HepG2 (cell line): ENCODE measurements around the gene CCT3. TPM values are rescaled to one million over a fixed set of nuclear protein-coding genes. Genes with fewer than 3 reads are reported as not detected.
A peak's percentile ranks its signal among the peaks of the same experiment; 100 is the strongest.

Experiments used
- ATAC-seq: fragments of 200-7000 bp; cut with Tn5 transposase; 3 replicates; pipeline ENCODE4 v1.9.1; 2020; ENCODE audit warnings: mild to moderate bottlenecking, moderate library complexity
- BruUV-seq: library from RNA; stranded (reverse); fragments of 400-500 nt; replicated peaks from 2 replicates; lab custom pipeline; 2021; lab: Mats Ljungman, UMichigan
- CTCF ChIA-PET: fragments of 300-600 bp; formaldehyde crosslinking; extraction: SDS; loops from one replicate; lab custom pipeline; 2021; ENCODE audit warnings: low total read pairs, inconsistent platforms, low intra/inter-chr PET ratio; lab: Yijun Ruan, JAX
- POLR2A ChIA-PET: fragments of 350-600 bp; sonication (Branson Sonifier 250); formaldehyde crosslinking; loops from one replicate; lab custom pipeline; 2020; ENCODE audit warnings: antibody characterized with exemption, inconsistent platforms; lab: Yijun Ruan, JAX
- DNase-seq: peaks from one replicate; pipeline ENCODE4 v3.0.0-alpha.2; 2015; ENCODE audit warnings: low spot score
- FAIRE-seq: peaks from 3 replicates; lab custom pipeline; 2011; peaks lifted over from hg19 to GRCh38; lab: Jason Lieb, UNC
- H2AFZ ChIP-seq: one replicate; pipeline ENCODE4 v1.6.1; 2011; ENCODE audit warnings: low read length, inconsistent platforms
- H3K27ac ChIP-seq: fragments of 300-600 bp; 3 replicates; pipeline ENCODE4 v1.8.0; 2011; ENCODE audit warnings: mixed run types, mild to moderate bottlenecking, mixed read lengths, low read length, inconsistent platforms; ENCODE audit not compliant: insufficient read depth; ENCODE audit errors: extremely low read length
- H3K27me3 ChIP-seq, 2 experiments: fragments of 200-600 bp in 1 of 2; 2 replicates in 1 of 2; 3 replicates in 1 of 2; pipeline versions ENCODE4 v1.6.0 to v1.8.0; 2011; ENCODE audit warnings: low read length in 2 of 2, mild to moderate bottlenecking in 2 of 2, moderate library complexity in 2 of 2, inconsistent platforms in 1 of 2; ENCODE audit not compliant: insufficient read depth in 2 of 2, control insufficient read depth in 1 of 2
- H3K36me3 ChIP-seq, 2 experiments: fragments of 200-600 bp in 1 of 2; replicated peaks in 1 of 2; 2 replicates in 1 of 2; 3 replicates in 1 of 2; pipeline versions ENCODE4 v1.5.1 to v1.8.0; 2011; ENCODE audit warnings: low read length in 2 of 2, inconsistent platforms in 1 of 2; ENCODE audit not compliant: insufficient read depth in 2 of 2, control insufficient read depth in 1 of 2
- H3K4me1 ChIP-seq: 2 replicates; pipeline ENCODE4 v1.5.1; 2012; ENCODE audit warnings: low read length, inconsistent platforms; ENCODE audit not compliant: insufficient read depth
- H3K4me2 ChIP-seq: 2 replicates; pipeline ENCODE4 v1.6.0; 2011; ENCODE audit warnings: low read depth, low read length, inconsistent platforms
- H3K4me3 ChIP-seq, 3 experiments: fragments of 200-600 bp in 1 of 3; sonication (generic), shearing (Covaris generic) in 1 of 3; replicated peaks in 1 of 3; 2 replicates each; pipeline ENCODE4 v1.5.1; 2011 to 2016; ENCODE audit warnings: low read length in 3 of 3, inconsistent platforms in 2 of 3, low read depth in 2 of 3, mild to moderate bottlenecking in 2 of 3, control low read depth in 1 of 3, mixed read lengths in 1 of 3; ENCODE audit not compliant: insufficient read depth in 1 of 3
- H3K79me2 ChIP-seq: one replicate; pipeline ENCODE4 v1.6.1; 2011; ENCODE audit warnings: low read length, inconsistent platforms; ENCODE audit not compliant: insufficient read depth
- H3K9ac ChIP-seq: 2 replicates; pipeline ENCODE4 v1.6.0; 2011; ENCODE audit warnings: mild to moderate bottlenecking, low read depth, low read length, inconsistent platforms; ENCODE audit not compliant: insufficient read depth
- H3K9me3 ChIP-seq: 2 replicates; pipeline ENCODE4 v1.5.1; 2012; ENCODE audit warnings: mild to moderate bottlenecking, low read length
- H4K20me1 ChIP-seq: 2 replicates; pipeline ENCODE4 v1.6.0; 2011; ENCODE audit warnings: inconsistent platforms, mild to moderate bottlenecking, low read length, moderate library complexity; ENCODE audit not compliant: insufficient read depth
- AHR ChIP-seq: IDR thresholded peaks from 2 replicates; pipeline ENCODE4 v1.6.1; 2018; ENCODE audit warnings: missing genetic modification reagents, missing compliant biosample characterization
- BORCS8-MEF2B ChIP-seq: sonication (generic); formaldehyde crosslinking; IDR thresholded peaks from 2 replicates; pipeline ENCODE4 v1.8.0; 2022; ENCODE audit warnings: mild to moderate bottlenecking, missing genetic modification reagents
- CBFB ChIP-seq: sonication (generic); formaldehyde crosslinking; IDR thresholded peaks from 2 replicates; pipeline ENCODE4 v1.4.0; 2020; ENCODE audit warnings: missing genetic modification reagents
- CREB1 ChIP-seq, 2 experiments: fragments of 450-650 bp in 1 of 2; IDR thresholded peaks; 2 replicates each; pipeline ENCODE4 v1.6.1; 2016 to 2017; ENCODE audit warnings: control low read depth in 1 of 2, mild to moderate bottlenecking in 1 of 2, missing compliant biosample characterization in 1 of 2, missing genetic modification characterization in 1 of 2
- HOXA9 ChIP-seq: sonication (generic); formaldehyde crosslinking; IDR thresholded peaks from 2 replicates; pipeline ENCODE4 v1.8.1; 2022; ENCODE audit warnings: missing genetic modification reagents, mild to moderate bottlenecking, moderate library complexity, borderline replicate concordance
- JDP2 ChIP-seq: sonication (generic); formaldehyde crosslinking; IDR thresholded peaks from 2 replicates; pipeline ENCODE4 v1.8.1; 2022; ENCODE audit warnings: missing genetic modification reagents, borderline replicate concordance
- RNF2 ChIP-seq: fragments of 450-650 bp; conservative IDR thresholded peaks from 2 replicates; pipeline ENCODE4 v1.6.1; 2016; ENCODE audit warnings: low read depth
- RORA ChIP-seq: sonication (generic); formaldehyde crosslinking; IDR thresholded peaks from 2 replicates; pipeline ENCODE4 v1.5.0; 2020; ENCODE audit warnings: mild to moderate bottlenecking, missing genetic modification reagents, moderate library complexity
- SAFB2 ChIP-seq: sonication (generic); formaldehyde crosslinking; IDR thresholded peaks from 2 replicates; pipeline ENCODE4 v1.5.1; 2020; ENCODE audit warnings: missing genetic modification reagents, low read depth, mild to moderate bottlenecking, borderline replicate concordance
- SETDB1 ChIP-seq: sonication (generic); formaldehyde crosslinking; IDR thresholded peaks from 2 replicates; pipeline ENCODE4 v1.5.1; 2020; ENCODE audit warnings: missing genetic modification reagents, mild to moderate bottlenecking, borderline replicate concordance
- ZBTB3 ChIP-seq: sonication (generic); formaldehyde crosslinking; IDR thresholded peaks from 2 replicates; pipeline ENCODE4 v1.4.0; 2020; ENCODE audit warnings: low read depth, mild to moderate bottlenecking, moderate library complexity, missing genetic modification reagents, borderline replicate concordance
- ZFP36L2 ChIP-seq: sonication (generic); formaldehyde crosslinking; IDR thresholded peaks from 2 replicates; pipeline ENCODE4 v1.4.0; 2020; ENCODE audit warnings: missing genetic modification reagents
- ZNF101 ChIP-seq: sonication (generic); formaldehyde crosslinking; IDR thresholded peaks from 2 replicates; pipeline ENCODE4 v1.4.0; 2020; ENCODE audit warnings: mild to moderate bottlenecking, low read depth, missing genetic modification reagents, borderline replicate concordance
- ZNF326 ChIP-seq: sonication (generic); formaldehyde crosslinking; IDR thresholded peaks from 2 replicates; pipeline ENCODE4 v1.4.0; 2020; ENCODE audit warnings: missing genetic modification reagents, borderline replicate concordance
- ZNF382 ChIP-seq: sonication (generic); formaldehyde crosslinking; IDR thresholded peaks from 2 replicates; pipeline ENCODE4 v1.5.0; 2020; ENCODE audit warnings: missing genetic modification reagents, mild to moderate bottlenecking, borderline replicate concordance
- ZNF547 ChIP-seq: sonication (generic); formaldehyde crosslinking; IDR thresholded peaks from 2 replicates; pipeline ENCODE4 v1.5.1; 2020; ENCODE audit warnings: mild to moderate bottlenecking, missing genetic modification reagents
- ZNF570 ChIP-seq: sonication (generic); formaldehyde crosslinking; IDR thresholded peaks from 2 replicates; pipeline ENCODE4 v1.4.0; 2020; ENCODE audit warnings: mild to moderate bottlenecking, missing genetic modification reagents, borderline replicate concordance
- ZNF782 ChIP-seq: sonication (generic); formaldehyde crosslinking; IDR thresholded peaks from 2 replicates; pipeline ENCODE4 v1.4.0; 2020; ENCODE audit warnings: missing genetic modification reagents, mild to moderate bottlenecking, borderline replicate concordance
- ZNF841 ChIP-seq: sonication (generic); formaldehyde crosslinking; IDR thresholded peaks from 2 replicates; pipeline ENCODE4 v1.8.1; 2023; ENCODE audit warnings: missing genetic modification reagents, borderline replicate concordance
- ZSCAN21 ChIP-seq: sonication (generic); formaldehyde crosslinking; IDR thresholded peaks from 2 replicates; pipeline ENCODE4 v1.8.0; 2022; ENCODE audit warnings: mild to moderate bottlenecking, missing genetic modification reagents, moderate library complexity, borderline replicate concordance
- ZSCAN29 ChIP-seq: sonication (generic); formaldehyde crosslinking; conservative IDR thresholded peaks from 2 replicates; pipeline ENCODE4 v1.4.0; 2020; ENCODE audit warnings: mild to moderate bottlenecking, missing genetic modification reagents
- ZSCAN30 ChIP-seq: sonication (generic); formaldehyde crosslinking; IDR thresholded peaks from 2 replicates; pipeline ENCODE4 v1.5.0; 2020; ENCODE audit warnings: mild to moderate bottlenecking, missing genetic modification reagents
- WGBS: methylation state at CpG from one replicate; pipeline ENCODE4 v1.1.6; 2017; ENCODE audit warnings: low lambda C conversion rate; 5-methylcytosine and 5-hydroxymethylcytosine counted together
- in situ Hi-C: cut with HindIII; loops from 2 replicates; pipeline ENCODE4 v1.10.0; 2017; ENCODE audit warnings: low pct_unique_long_range_greater_than_20kb; ENCODE audit not compliant: extremely low pct_ligation_motif_present
- intact Hi-C: fragments of 100-400 bp; cut with micrococcal nuclease; formaldehyde crosslinking; loops from one replicate; pipeline ENCODE4 v1.10.0; 2022; ENCODE audit not compliant: unreplicated experiment
- polyA plus RNA-seq, 8 experiments: library from polyadenylated mRNA; depleted of rRNA in 3 of 8; stranded (reverse) in 7 of 8; unstranded in 1 of 8; fragments of >200 nt; fragmentation: Illumina TruSeq in 4 of 8; extraction: Trizol in 4 of 8; gene quantifications; 2 replicates each; pipeline versions ENCODE4 v1.2.1 to v1.2.3, GENCODE V29; 2011 to 2016; ENCODE audit warnings: low read depth in 4 of 8, missing spikeins in 1 of 8, mixed read lengths in 1 of 8; ENCODE audit not compliant: insufficient read depth in 1 of 8
- total RNA-seq, 5 experiments: library from RNA; depleted of rRNA; stranded (reverse); fragments of >200 nt; fragmentation: Illumina TruSeq; extraction: Trizol; gene quantifications; 2 replicates each; pipeline ENCODE4 v1.2.3, GENCODE V29; 2016; ENCODE audit warnings: low read depth in 1 of 5
- TF ChIP-seq, protein P1 (sequence below): sonication (generic); formaldehyde crosslinking; IDR thresholded peaks from 2 replicates; pipeline ENCODE4 v1.4.0; 2020; ENCODE audit warnings: mild to moderate bottlenecking, missing genetic modification reagents

CCT3 gene
- total and polyA plus RNA-seq, 2 of the 13 experiments (the other 11 are each of a cell fraction or from before 2014, with no cell fraction given): 319 to 615 TPM

DNA sequence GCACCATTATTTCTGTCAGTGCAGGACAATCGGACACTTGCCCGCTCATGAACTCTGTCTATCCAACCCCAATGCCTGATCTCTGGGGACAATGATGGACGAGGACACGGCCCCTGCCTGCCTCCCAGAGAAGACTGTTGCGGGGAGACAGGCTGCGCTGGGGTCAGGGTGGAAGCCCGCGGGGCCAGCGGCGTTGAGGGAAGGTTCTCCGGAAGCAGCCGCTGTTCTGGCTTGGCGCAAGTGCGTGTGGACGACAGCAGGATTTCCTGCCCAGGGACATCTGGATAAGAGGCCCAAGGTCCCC lies 49.7 kb upstream of the CCT3 start (continued):
- 0 out of 2 replicates have a peak, but pooled peaks have one; percentile 20 for TF ChIP-seq SAFB2 (CRISPR knock-in tag)
- TF ChIP-seq JDP2 (CRISPR knock-in tag): no peak
- no peak for TF ChIP-seq ZNF570 (CRISPR knock-in tag)
- TF ChIP-seq ZSCAN29 (CRISPR knock-in tag): peak; percentile 72; the same call in 1 of the 2 replicates
- no peak for TF ChIP-seq CBFB (CRISPR knock-in tag)
- no peak for TF ChIP-seq AHR (CRISPR knock-in tag)
- TF ChIP-seq RNF2: no peak
- 0 out of 2 replicates have a peak, but pooled peaks have one; percentile 46 for TF ChIP-seq BORCS8-MEF2B (CRISPR knock-in tag)
- 0 out of 2 replicates have a peak, but pooled peaks have one; percentile 35 for TF ChIP-seq ZNF782 (CRISPR knock-in tag)
- TF ChIP-seq ZNF326: peak; percentile 93; the same call in 1 of the 2 replicates

DNA sequence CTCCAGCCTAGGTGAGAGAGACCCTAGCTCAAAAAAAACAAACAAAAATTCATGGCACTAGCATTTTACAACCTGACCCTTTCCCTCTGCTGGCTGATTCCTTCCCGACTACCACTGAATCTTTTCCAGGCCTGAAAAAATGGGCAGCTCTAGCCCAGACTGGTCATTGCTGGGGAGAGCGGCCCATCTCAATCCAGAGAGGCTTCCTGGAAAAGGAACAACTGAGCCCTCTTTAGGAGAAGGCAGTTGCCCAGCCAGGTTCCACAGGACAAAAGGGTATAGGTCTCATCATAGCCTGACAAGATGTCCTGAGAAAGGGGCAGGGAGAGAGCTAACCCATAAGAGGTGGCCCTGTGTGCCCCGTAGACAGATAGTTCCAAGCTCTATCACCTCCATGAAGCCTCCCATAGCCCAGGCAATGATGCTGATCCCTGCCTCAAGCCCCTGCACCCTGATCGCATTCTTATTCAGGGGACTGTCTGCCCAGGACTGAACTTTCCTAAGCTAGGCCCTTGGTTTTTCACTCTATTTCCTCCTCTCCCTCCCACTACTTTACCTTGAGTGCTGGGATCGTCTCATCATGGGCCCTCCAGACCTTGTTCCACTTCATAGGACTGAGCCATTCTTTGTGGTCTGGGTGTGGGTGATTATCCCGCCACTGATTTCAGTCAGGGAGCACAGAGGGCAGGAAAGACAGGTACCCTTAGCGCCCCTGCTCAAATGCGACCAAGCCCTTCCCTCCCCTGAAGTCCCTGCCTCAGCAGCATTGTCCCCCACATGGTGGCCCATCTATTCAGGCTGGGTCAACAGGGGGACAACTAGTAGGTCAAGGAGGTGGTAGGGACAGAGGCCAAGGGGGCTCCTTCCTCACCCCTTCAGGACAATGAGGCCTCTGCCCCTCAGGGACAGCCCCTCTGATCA lies 49.1 kb upstream of the CCT3 start:
- H3K9me3 ChIP-seq: no peaks in the 10 kb centered on the region
- BruUV-seq: no TSS peak
- DNase-seq: no peak
- in situ Hi-C loops (loop anchor here (5.0 kb wide), 1 partner anchor 50 kb away; no protein-coding TSS in a partner anchor), intact Hi-C loops (no loop called here)
- H3K27ac ChIP-seq: no peak overlapping the region
- CTCF ChIA-PET: interaction anchor here (2.2 to 2.3 kb wide), 2 partner anchors 30 to 57 kb away, joined by 9 read pairs; no protein-coding TSS in a partner anchor
- peak overlapping the region; percentile 82 for H3K4me2 ChIP-seq
- no peak for FAIRE-seq
- no peak overlapping the region for H2AFZ ChIP-seq
- 0 out of 2 replicates have a peak overlapping the region, but pooled peaks have one; percentile 55 for H3K9ac ChIP-seq
- H3K79me2 ChIP-seq: no peaks in the 10 kb centered on the region
- ATAC-seq: no peak
- 76% methylated on average over 7 of the region's 8 CpGs for WGBS
- H3K4me1 ChIP-seq: peaks cover 33% of the 10 kb centered on the region
- peaks cover 10 to 33% of the 10 kb centered on the region in 2 experiments; a peak in 4 of 5 replicates for H3K27me3 ChIP-seq
- H3K36me3 ChIP-seq: peaks cover 9 to 25% of the 10 kb centered on the region in 2 experiments
- no peak overlapping the region; a peak in 1 of 6 replicates for H3K4me3 ChIP-seq
- no peaks in the 10 kb centered on the region for H4K20me1 ChIP-seq
- POLR2A ChIA-PET: interaction anchor here (1.7 to 12.6 kb wide), 8 partner anchors 8 to 114 kb away, joined by 4 to 189 read pairs (median 10); partner anchors contain the start of gene RHBG
- no peak for TF ChIP-seq ZSCAN30 (CRISPR knock-in tag)
- TF ChIP-seq HOXA9 (CRISPR knock-in tag): no peak
- no peak for TF ChIP-seq ZFP36L2 (CRISPR knock-in tag)
- no peak for TF ChIP-seq ZBTB3 (CRISPR knock-in tag)
- no peak for TF ChIP-seq ZNF382 (CRISPR knock-in tag)
- TF ChIP-seq ZNF547 (CRISPR knock-in tag): no peak
- no peak for TF ChIP-seq RORA (CRISPR knock-in tag)
- no peak for TF ChIP-seq CREB1 (IDR thresholded peaks at IDR 0.05)
- peak; percentile 36; the same call in 1 of the 2 replicates for TF ChIP-seq CREB1 (CRISPR knock-in tag; IDR thresholded peaks at IDR 0.05)
- no peak for TF ChIP-seq ZNF101 (CRISPR knock-in tag)
- no peak for TF ChIP-seq ZSCAN21
- peak; percentile 39; the same call in 1 of the 2 replicates for TF ChIP-seq ZNF782 (CRISPR knock-in tag)
- TF ChIP-seq, protein P1, sequence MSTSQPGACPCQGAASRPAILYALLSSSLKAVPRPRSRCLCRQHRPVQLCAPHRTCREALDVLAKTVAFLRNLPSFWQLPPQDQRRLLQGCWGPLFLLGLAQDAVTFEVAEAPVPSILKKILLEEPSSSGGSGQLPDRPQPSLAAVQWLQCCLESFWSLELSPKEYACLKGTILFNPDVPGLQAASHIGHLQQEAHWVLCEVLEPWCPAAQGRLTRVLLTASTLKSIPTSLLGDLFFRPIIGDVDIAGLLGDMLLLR: no peak
- no peak for TF ChIP-seq SETDB1 (CRISPR knock-in tag)
- peak; percentile 78; the same call in 1 of the 2 replicates for TF ChIP-seq ZNF841 (CRISPR knock-in tag)
